B cell (primary cell): Measurements from ENCODE around the gene IQCH. TPM values are rescaled to one million over a fixed set of nuclear protein-coding genes. Genes with fewer than 3 reads are reported as not detected.
A peak's percentile ranks its signal among the peaks of the same experiment; 100 is the strongest.

ENCODE experiments used
- ATAC-seq: fragments of 200-7000 bp; cut with Tn5 transposase; one replicate; pipeline ENCODE4 v1.10.0; 2021; ENCODE audit warnings: low read depth, mild to moderate bottlenecking, moderate number of reproducible peaks, moderate library complexity
- CTCF ChIA-PET: fragments of 350-600 bp; sonication (Branson Sonifier 250); formaldehyde crosslinking; loops from one replicate; lab custom pipeline; 2021; ENCODE audit warnings: antibody characterized with exemption, inconsistent platforms; lab: Charles Lee
- POLR2A ChIA-PET: fragments of 350-600 bp; sonication (Branson Sonifier 250); formaldehyde crosslinking; loops from one replicate; lab custom pipeline; 2021; ENCODE audit warnings: antibody characterized with exemption; lab: Charles Lee
- DNase-seq: peaks from one replicate; pipeline ENCODE4 v3.0.0; 2013
- H2AFZ ChIP-seq: 2 replicates; pipeline ENCODE4 v1.6.1; 2012; ENCODE audit warnings: mild to moderate bottlenecking, low read depth, low read length; ENCODE audit not compliant: insufficient read depth, poor library complexity, severe bottlenecking
- H3K27ac ChIP-seq, 2 donors: 1 replicate in 1 of 2; 2 replicates in 1 of 2; pipeline ENCODE4 v1.5.1; 2012 to 2013; ENCODE audit warnings: low read length in 2 of 2, mild to moderate bottlenecking in 2 of 2, moderate library complexity in 1 of 2
- H3K27me3 ChIP-seq, 4 experiments: fragments of 200-600 bp in 1 of 4; sonication (generic) in 1 of 4; replicated peaks in 1 of 4; 1 replicate in 2 of 4; 2 replicates in 2 of 4; pipeline versions ENCODE4 v1.6.1 to v1.7.0; 2013 to 2016; ENCODE audit warnings: low read length in 3 of 4, mild to moderate bottlenecking in 2 of 4, mixed read lengths in 1 of 4, moderate library complexity in 1 of 4; ENCODE audit not compliant: insufficient read depth in 4 of 4, control insufficient read depth in 3 of 4; ENCODE audit errors: control extremely low read depth in 1 of 4
- H3K36me3 ChIP-seq, 2 experiments: replicated peaks in 1 of 2; 1 replicate in 1 of 2; 2 replicates in 1 of 2; pipeline versions ENCODE4 v1.6.1 to v1.7.1; 2013; ENCODE audit warnings: low read length in 1 of 2; ENCODE audit not compliant: insufficient read depth in 2 of 2, control insufficient read depth in 1 of 2; ENCODE audit errors: control extremely low read depth in 1 of 2, extremely low read depth in 1 of 2
- H3K4me1 ChIP-seq, 2 donors: fragments of 200-600 bp in 1 of 2; sonication (generic) in 1 of 2; 1 replicate in 1 of 2; 2 replicates in 1 of 2; pipeline versions ENCODE4 v1.5.1 to v1.6.1; 2013 to 2017; ENCODE audit warnings: low read length in 2 of 2; ENCODE audit not compliant: control insufficient read depth in 2 of 2, insufficient read depth in 2 of 2
- H3K4me2 ChIP-seq: replicated peaks from 2 replicates; pipeline ENCODE3; 2012; ENCODE audit warnings: mild to moderate bottlenecking, low read depth, low read length; ENCODE audit not compliant: poor library complexity, severe bottlenecking
- H3K4me3 ChIP-seq, 5 experiments: fragments of 200-600 bp in 1 of 5; sonication (generic) in 1 of 5; 1 replicate in 3 of 5; 2 replicates in 2 of 5; pipeline versions ENCODE4 v1.5.1 to v1.7.0; 2011 to 2016; ENCODE audit warnings: low read length in 4 of 5, mild to moderate bottlenecking in 4 of 5, low read depth in 2 of 5, control low read depth in 1 of 5, moderate library complexity in 1 of 5; ENCODE audit not compliant: insufficient read depth in 1 of 5; ENCODE audit errors: control extremely low read depth in 1 of 5, extremely low read depth in 1 of 5
- H3K79me2 ChIP-seq: fragments of 200-600 bp; sonication (generic); one replicate; pipeline ENCODE4 v1.6.0; 2016; ENCODE audit warnings: low read length; ENCODE audit not compliant: control insufficient read depth, insufficient read depth
- H3K9ac ChIP-seq: fragments of 200-600 bp; sonication (generic); 2 replicates; pipeline ENCODE4 v1.6.1; 2017; ENCODE audit warnings: mild to moderate bottlenecking, low read length, moderate library complexity
- H3K9me3 ChIP-seq, 3 donors: one replicate each; pipeline versions ENCODE4 v1.6.1 to v1.7.1; 2013; ENCODE audit warnings: low read length in 2 of 3; ENCODE audit not compliant: control insufficient read depth in 2 of 3, insufficient read depth in 1 of 3; ENCODE audit errors: control extremely low read depth in 1 of 3
- H4K20me1 ChIP-seq: 2 replicates; pipeline ENCODE4 v1.6.0; 2012; ENCODE audit warnings: mild to moderate bottlenecking, low read length; ENCODE audit not compliant: insufficient read depth, control insufficient read depth, poor library complexity, severe bottlenecking
- H3K27ac Mint-ChIP-seq: one replicate; pipeline ENCODE4 v1.8.0; 2021; ENCODE audit warnings: mixed read lengths
- H3K27me3 Mint-ChIP-seq: one replicate; pipeline ENCODE4 v1.8.0; 2021; ENCODE audit warnings: mixed read lengths
- H3K4me1 Mint-ChIP-seq: one replicate; pipeline ENCODE4 v1.8.0; 2021; ENCODE audit warnings: mixed read lengths
- H3K4me3 Mint-ChIP-seq: one replicate; pipeline ENCODE4 v1.8.0; 2021; ENCODE audit warnings: mixed read lengths
- H3K9me3 Mint-ChIP-seq: one replicate; pipeline ENCODE4 v1.8.0; 2022; ENCODE audit warnings: mixed read lengths; ENCODE audit not compliant: insufficient read depth
- CTCF ChIP-seq: fragments of 200-600 bp; IDR thresholded peaks from one replicate; pipeline ENCODE4 v1.8.0; 2022; ENCODE audit warnings: antibody characterized with exemption, mild to moderate bottlenecking
- EZH2 ChIP-seq: IDR thresholded peaks from 2 replicates; pipeline ENCODE4 v1.6.1; 2012; ENCODE audit warnings: borderline replicate concordance, low read depth, mild to moderate bottlenecking, moderate library complexity, low read length; ENCODE audit not compliant: insufficient read depth, poor library complexity, severe bottlenecking
- WGBS: methylation state at CpG from one replicate; pipeline ENCODE4 v1.1.5; 2013; ENCODE audit warnings: missing lambda C conversion rate; ENCODE audit not compliant: insufficient coverage; 5-methylcytosine and 5-hydroxymethylcytosine counted together
- intact Hi-C: fragments of 100-400 bp; cut with micrococcal nuclease; formaldehyde crosslinking; loops from one replicate; pipeline ENCODE4 v1.10.0; 2022
- polyA plus RNA-seq: library from polyadenylated mRNA; depleted of rRNA; stranded (reverse); fragments of >200 nt; gene quantifications from 2 replicates; pipeline ENCODE4 v1.2.3, GENCODE V29; 2012
- total RNA-seq, 2 donors: library from RNA; stranded (reverse); fragments of 120-200 nt in 1 of 2; gene quantifications; 1 replicate in 1 of 2; 2 replicates in 1 of 2; pipeline versions ENCODE4 v1.2.3 to v1.2.4, GENCODE V29; 2013 to 2022

IQCH gene
- total and polyA plus RNA-seq, 2 donors (not counting 1 experiment from before 2014, with no cell fraction given): 1.6 TPM; not detected in 1

- H3K9ac ChIP-seq: no peak overlapping the region
- no peaks in the 10 kb centered on the region for H3K79me2 ChIP-seq
- POLR2A ChIA-PET: interaction anchor here (1.1 kb wide), 1 partner anchor 20 kb away, joined by 3 read pairs; the partner anchor contains the start of gene C15orf61
- no peaks in the 10 kb centered on the region for H4K20me1 ChIP-seq
- intact Hi-C loops: loop anchor here (5.0 kb wide), 1 partner anchor 336 kb away; no protein-coding TSS in a partner anchor
- H3K4me1 ChIP-seq: peaks cover 5 to 9% of the 10 kb centered on the region in 2 donors
- H3K4me3 ChIP-seq: no peak overlapping the region
- H3K9me3 Mint-ChIP-seq: no peaks in the 10 kb centered on the region
- H3K27ac ChIP-seq: no peak overlapping the region
- peaks cover 14% of the 10 kb centered on the region for H3K4me1 Mint-ChIP-seq
- H3K4me2 ChIP-seq: no peak overlapping the region
- no peaks in the 10 kb centered on the region for H3K27me3 Mint-ChIP-seq
- peak; percentile 41 for ATAC-seq
- no peaks in the 10 kb centered on the region for H3K36me3 ChIP-seq
- no CpG with 5 or more reads among the region's 2 CpGs for WGBS
- CTCF ChIA-PET: interaction anchor here (0.7 to 2.0 kb wide), 6 partner anchors 44 to 934 kb away, joined by 3 to 12 read pairs (median 6); no protein-coding TSS in a partner anchor
- peak; percentile 36 for DNase-seq
- H3K27me3 ChIP-seq: no peaks in the 10 kb centered on the region
- no peaks in the 10 kb centered on the region for H3K9me3 ChIP-seq
- no peak overlapping the region for H3K27ac Mint-ChIP-seq
- TF ChIP-seq EZH2 (no peak), CTCF (peak; percentile 33)
- H3K4me3 Mint-ChIP-seq: no peak overlapping the region
- no peak overlapping the region for H2AFZ ChIP-seq
Observed at GRCh38 chr15:67501177-67501835, 246.7 kb downstream of the IQCH start.

DNA sequence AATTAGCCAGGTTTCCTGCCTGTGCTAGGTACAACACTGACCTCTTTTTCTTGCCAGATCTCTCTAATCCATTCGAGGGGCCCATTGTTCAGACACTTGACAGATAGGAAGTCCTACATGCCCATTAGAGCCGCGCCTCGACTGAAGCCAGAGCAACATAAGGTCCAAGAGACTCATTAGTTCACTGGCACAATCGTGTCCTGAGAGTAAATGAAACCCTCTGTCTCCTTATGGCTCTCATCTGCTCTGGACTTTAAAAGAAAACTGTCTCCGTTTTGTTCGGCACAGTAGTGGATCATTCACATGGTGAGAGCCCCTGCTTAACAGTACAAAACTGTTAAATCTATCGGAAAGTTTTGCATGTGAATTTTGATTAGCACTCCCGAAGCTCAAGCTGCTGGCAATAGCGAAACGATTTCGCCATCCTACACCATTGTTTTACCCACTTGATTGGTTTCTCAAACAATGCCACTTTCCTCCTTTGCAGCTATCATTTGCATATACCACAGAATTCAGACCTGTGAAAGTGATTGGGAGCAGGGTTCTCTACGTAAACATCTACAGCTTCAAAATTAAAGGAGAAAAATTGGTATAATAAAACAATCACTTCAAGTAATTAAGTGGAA, 247.4 kb downstream of the IQCH start:
- peaks cover 11 to 15% of the 10 kb centered on the region in 2 donors for H3K4me1 ChIP-seq
- intact Hi-C loops: loop anchor here (5.0 kb wide), 1 partner anchor 335 kb away; no protein-coding TSS in a partner anchor
- no peak overlapping the region for H2AFZ ChIP-seq
- ATAC-seq (no peak), DNase-seq (no peak)
- no peaks in the 10 kb centered on the region for H3K79me2 ChIP-seq
- H3K4me3 ChIP-seq: peak overlapping the region in 1 of 5 experiments; percentile 13
- TF ChIP-seq EZH2 (no peak), CTCF (no peak)
- no peak overlapping the region for H3K9ac ChIP-seq
- no peak overlapping the region for H3K27ac ChIP-seq
- ChIA-PET POLR2A (no interaction called here), CTCF (interaction anchor here (1.4 to 2.0 kb wide), 4 partner anchors 45 to 336 kb away, joined by 5 to 12 read pairs (median 6); no protein-coding TSS in a partner anchor)
- no peaks in the 10 kb centered on the region for H3K36me3 ChIP-seq
- Mint-ChIP-seq H3K4me3 (no peak overlapping the region), H3K27ac (no peak overlapping the region), H3K4me1 (peaks cover 19% of the 10 kb centered on the region), H3K27me3 (no peaks in the 10 kb centered on the region), H3K9me3 (no peaks in the 10 kb centered on the region)
- no peaks in the 10 kb centered on the region for H3K27me3 ChIP-seq
- no peaks in the 10 kb centered on the region for H4K20me1 ChIP-seq
- no peak overlapping the region for H3K4me2 ChIP-seq
- 83% methylated on average over 8 of the region's 13 CpGs for WGBS
- no peaks in the 10 kb centered on the region for H3K9me3 ChIP-seq
